ENCODE results near the gene EXOSC2.

EXOSC2 gene

DNA sequence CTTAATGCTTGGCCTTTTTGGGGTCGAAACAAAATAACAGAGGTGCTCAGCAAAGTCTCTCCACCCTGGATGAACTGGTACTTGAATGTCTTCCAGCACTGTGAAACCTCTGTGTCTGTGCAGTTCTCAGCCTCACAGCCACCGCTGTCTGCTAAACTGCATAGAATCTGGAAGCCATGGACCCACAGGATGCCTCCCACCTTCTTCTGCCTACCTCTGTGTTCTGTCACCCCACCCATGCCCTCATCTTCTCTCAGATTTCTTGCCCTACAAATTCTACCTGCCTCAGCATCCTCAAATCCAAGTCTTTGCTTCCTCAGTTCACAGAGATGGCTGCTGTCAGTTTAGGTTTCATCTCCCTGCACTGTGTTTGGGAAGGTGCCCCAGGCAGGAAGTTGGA lies 35.6 kb downstream of the EXOSC2 start:
- H3K4me3 ChIP-seq, result no peak overlapping the region
- H3K27ac ChIP-seq, result no peak overlapping the region

DNA sequence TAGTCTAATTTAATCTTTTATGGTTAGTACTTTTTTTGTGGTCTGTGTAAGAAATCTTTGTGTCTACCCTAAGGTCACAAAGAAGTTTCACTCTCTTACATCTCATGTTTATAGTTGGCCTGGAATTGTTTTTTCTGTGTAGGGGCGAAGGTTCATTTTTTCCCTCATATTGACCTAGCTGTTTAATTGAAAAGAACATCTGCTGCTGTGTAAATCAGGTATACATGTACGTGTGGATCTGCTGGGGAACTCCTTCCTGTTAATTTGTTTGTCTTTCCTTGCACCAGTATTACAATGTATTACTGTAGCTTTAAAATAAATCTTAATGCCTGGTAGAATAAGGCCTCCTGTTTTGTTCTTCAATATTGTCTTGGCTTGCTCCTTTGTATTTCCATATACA lies 37.8 kb downstream of the EXOSC2 start:
- Histone ChIP-seq H3K27ac (no peak overlapping the region), H3K4me3 (no peak overlapping the region)

DNA sequence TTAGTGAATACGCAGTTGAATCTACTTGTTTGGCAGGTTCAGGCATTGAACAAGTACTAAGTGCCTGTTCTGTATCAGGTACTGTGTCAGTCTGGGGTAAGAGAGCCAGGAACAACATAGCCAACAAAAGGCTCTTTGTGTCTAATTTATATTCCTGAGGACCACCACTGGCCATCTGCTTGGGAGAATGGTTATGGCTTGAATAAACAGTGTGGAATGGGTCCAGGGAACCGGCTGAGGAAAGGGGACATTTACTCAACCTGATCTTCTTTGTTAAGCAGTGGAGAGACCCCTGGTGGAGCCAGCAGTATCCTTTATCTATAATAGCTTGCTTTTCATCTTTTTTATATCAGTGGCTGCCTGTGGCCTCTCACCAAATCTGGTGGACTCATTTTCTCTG lies 38.6 kb downstream of the EXOSC2 start:
- Histone ChIP-seq H3K27ac (no peak overlapping the region), H3K4me3 (no peak overlapping the region)

DNA sequence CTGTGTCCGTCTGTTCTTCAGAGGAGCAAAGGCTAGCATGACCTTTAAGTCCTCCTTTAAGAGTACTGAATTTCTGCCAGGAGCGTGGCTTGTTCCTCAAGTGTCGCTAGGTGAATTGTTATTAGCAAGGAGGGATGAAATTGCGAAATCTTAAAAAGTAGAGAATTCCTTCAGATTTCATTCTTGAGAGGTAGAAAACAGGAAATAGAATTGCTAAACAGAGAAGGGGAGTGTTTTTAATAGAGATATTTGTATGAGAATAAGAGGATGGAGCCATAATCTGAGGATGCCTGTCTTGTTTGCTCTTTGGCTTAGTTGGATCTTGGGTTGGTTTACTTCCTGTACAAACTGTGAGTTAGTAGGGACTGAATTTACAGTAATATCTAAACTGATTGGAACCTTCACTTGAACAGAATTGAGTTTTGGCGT lies 39.2 kb downstream of the EXOSC2 start:
- Histone ChIP-seq H3K4me3 (no peak overlapping the region), H3K27ac (no peak overlapping the region)

DNA sequence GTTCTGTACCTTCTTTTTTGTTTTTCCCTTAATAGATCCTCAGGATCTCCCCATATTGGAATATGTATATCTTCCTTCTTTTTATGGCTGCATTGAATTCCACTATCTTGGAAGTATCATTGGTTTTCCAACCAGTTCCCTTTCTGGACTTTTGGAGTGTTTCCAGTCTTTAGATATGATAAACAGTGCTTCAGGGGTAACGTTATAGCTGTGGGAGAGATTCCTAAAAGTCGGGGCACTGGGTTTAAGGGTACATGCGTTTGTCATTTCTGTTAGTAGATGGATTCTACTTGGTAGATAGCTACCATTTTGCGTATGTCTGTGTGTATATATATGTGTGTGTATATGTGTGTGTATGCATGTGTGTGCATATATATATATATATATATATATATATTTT lies 42.0 kb downstream of the EXOSC2 start:
- Histone ChIP-seq H3K27ac (no peak overlapping the region), H3K4me3 (no peak overlapping the region)

DNA sequence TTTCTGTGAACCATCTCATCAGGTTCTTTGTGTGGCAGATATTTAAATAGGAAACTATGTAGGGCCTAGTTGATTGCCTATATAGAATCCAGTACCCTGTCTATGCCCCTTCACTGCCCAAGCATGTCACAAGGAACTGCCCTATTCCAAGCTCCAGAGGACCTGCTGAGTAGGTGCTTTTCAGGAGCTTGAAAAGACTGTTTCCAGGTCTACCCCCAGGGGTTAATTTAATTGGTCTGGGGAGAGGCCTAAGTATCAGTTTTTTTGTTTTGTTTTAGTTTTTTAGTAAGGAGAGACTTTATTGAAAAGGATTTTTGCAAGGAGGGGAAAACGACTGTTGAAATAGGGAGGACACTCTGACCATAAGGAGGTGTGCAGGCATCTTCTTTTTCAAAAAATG lies 43.3 kb downstream of the EXOSC2 start:
- Histone ChIP-seq H3K4me3 (no peak overlapping the region), H3K27ac (no peak overlapping the region)

DNA sequence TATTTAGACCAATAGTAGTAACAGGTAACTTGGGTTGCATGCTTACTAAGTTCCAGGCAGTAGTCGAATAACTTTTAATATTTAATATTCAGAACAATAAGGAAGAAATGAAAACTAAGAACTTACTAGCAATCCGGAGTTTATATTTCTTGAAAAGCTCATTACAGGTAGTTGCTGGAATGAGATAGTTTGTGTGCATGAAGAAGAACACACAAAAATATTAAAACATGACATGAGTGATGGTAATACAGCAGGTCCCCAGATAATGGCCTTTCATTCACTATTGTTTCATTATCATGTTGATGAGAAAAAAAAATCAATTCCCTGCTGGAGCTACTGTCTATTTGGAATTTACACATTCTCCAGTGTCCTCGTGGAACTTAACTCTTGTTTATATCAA lies 44.7 kb downstream of the EXOSC2 start:
- no peak overlapping the region for H3K4me3 ChIP-seq
- H3K27ac ChIP-seq, result no peak overlapping the region

DNA sequence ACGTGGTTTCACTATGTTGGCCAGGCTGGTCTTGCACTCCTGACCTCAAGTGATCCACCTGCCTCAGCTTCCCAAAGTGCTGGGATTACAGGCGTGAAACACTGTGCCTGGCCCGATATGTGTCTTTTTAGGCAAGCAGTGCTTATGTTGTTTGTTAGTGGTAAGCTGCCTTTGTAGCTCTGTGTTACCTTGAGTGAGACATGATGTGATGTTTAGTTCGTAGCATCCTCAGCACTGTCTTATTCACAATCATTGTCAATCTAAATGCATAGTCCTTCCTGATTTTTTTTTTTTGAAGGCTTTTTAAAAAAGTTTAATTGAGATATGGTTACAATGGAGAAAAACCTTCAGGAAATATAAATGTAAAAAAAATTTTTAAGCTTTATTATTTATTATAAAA lies 45.5 kb downstream of the EXOSC2 start:
- H3K4me3 ChIP-seq, result no peak overlapping the region
- H3K27ac ChIP-seq, result no peak overlapping the region

DNA sequence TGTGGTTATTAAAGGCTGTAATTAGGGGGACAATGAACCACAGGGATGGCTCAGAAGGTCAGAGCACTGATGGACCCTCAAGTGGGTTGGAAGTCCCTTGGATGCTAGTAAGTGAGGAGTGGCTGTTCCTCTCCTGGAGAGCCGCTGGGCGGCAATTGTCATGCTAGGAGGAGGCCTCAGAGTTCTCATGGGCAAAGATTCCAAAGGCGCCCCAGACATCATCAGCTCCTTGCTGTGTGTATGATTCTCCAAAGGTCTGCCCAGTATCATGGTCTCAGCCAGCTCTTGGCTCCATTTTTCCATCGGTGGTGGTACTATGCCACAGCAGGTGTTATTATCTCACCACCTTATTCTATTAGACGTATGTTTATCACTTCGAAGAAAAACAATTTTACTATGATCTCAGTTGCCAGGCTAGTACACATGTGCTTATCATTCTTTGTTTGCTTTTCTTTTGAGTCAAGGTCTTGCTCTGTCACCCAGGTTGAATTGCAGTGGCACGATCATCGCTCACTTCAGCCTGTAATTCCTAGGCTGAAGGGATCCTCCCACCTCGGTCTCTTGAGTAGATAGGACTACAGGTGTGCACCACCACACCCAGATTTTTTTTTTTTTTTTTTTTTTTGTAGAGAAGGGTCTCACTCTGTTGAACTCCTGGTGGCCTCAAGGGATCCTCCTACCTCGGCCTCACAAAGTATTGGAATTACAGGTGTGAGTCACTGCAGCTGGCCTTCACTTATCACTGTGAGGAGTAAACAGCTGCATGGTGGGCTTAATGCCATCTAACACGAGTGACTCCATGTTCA lies 46.8 kb downstream of the EXOSC2 start:
- Histone ChIP-seq H3K27ac (no peak overlapping the region), H3K4me3 (no peak overlapping the region)

DNA sequence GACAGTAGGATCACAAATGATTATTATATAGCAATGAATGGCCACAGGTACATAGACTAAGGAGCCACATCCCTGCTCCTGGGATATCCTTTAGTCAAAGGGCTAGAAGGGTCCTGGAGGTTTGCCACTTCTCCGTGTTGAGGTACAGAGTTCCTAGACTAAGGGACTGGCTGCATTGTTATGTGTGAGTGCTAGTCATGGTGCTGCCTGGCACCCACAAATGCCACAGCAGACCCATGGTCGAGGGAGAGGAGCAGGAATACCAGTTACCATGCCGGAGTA lies 47.4 kb downstream of the EXOSC2 start:
- Histone ChIP-seq H3K4me3 (no peak overlapping the region), H3K27ac (no peak overlapping the region)

DNA sequence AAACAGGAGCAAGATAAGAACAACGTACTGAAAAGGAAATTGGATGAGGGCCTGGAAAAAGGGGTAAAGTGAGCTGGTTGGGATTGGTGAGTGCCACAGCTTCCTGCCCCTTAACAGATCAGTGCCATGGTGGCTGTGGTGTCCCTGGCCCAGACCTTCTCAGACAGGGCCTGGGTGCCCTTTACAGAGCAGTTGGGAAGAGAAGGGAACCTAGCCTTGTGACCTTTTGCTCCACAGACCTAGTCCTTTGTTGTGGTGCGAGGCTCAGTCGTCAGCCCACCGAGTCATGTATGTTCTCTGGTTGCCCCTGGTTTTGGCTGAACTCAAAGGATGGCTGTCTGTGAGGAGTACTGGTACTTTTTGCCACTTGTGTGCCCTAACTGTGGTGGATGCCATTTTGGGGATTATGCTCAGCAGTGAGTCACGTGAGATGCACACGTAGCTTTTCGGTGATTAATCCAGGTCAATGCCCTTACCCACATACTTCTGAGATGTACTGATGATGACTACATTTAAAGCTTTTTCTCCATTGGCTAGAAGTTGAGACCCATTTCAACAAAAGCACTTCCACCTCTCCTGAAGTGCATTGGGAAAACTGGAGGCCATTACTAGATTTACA lies 48.4 kb downstream of the EXOSC2 start:
- H3K4me3 ChIP-seq, result no peak overlapping the region
- no peak overlapping the region for H3K27ac ChIP-seq

DNA sequence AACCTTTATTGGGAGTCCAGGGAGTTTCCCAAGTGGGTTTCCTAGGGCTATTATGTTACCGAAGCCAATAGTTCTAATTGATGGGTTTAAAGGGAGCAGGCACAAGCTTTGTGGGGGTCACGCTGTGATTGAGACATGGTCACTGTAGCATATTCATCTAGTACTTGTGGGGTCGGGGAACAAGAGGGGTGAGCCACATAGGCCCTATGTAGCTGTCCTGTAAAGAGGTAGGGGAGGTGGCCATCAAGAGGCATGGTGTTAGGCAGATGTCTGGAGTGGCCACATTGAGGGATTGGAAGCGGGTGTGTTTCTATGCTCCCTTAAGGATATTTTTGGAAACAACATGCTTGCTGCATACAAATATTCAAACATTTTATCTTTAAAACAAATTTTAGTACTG lies 50.1 kb downstream of the EXOSC2 start:
- no peak overlapping the region for H3K27ac ChIP-seq
- no peak overlapping the region for H3K4me3 ChIP-seq

DNA sequence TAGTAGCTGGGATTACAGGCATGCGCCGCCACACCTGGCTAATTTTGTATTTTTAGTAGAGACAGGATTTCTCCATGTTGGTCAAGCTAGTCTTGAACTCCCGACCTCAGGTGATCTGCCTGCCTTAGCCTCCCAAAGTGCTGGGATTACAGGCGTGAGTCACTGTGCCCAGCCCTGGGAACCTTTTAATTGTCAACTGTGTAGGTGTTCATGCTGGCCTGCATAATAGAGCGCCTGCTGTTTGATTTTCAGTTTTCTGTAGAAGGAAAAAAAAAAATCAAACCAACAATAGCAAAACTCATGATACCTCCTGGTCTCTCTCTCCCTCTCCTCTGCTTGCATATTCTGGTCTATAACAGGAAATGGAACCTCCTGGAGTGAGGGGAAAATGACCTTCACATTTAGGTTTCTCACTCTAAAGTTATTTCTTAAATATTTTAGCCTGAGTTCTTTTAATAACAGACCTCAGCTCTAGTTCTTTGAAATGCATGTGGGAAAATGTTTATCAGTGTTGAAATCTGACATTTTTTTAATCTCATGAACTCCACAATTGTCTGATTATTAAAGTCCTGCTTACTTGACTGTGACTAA lies 51.7 kb downstream of the EXOSC2 start:
- Histone ChIP-seq H3K27ac (no peak overlapping the region), H3K4me3 (no peak overlapping the region)

DNA sequence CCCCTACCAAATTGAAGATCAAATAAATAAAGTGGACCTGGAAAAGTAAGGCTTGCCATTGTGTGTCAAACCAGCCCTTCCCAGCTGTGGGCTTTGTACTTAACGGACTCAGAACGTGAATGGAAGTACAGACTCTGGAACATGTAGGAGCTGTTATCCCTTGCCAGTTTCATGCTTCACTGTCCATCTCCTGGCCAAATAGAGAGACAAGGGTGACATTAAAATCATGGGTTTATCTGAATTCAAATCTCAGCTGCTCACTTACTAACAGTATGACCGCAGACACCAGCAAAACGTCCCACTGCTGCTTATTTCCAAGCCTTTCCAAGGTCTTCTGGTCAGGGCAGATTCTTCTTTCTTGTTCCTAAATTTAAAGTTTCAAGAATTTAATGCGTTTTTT lies 52.2 kb downstream of the EXOSC2 start:
- Histone ChIP-seq H3K27ac (no peak overlapping the region), H3K4me3 (no peak overlapping the region)

DNA sequence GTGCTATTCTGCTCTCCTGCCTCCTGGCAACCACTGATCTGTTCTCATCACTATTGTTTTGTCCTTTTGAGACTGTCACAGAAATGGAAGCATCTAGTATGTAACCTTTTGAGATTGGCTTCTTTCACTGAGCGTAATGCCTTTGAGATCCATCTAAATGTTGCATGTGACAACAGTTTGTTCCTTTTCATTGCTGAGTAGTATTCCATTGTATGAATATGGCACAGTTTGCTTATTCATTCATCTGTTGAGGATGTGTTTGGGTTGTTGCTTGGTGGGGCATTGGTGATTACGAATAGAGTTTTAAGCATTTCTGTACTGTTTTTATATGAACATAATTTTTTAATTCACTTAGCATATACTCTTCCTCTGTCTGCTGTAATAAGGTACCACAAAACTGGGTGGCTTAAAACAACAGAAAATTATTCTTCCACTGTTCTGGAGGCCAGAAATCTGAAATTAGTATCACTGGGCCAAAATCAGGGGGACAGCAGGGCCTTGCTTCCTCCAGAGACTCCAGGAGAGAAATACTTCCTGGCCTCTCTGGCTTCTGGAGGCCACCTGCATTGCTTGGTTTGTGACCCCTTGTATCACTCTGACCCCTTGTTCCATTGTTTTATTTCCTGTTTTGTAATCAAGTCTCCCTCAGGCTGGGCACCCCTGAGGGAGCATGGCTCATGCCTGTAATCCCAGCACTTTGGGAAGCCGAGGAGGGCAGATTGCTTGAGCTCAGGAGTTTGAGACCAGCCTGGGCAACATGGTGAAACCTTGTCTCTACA lies 53.0 kb downstream of the EXOSC2 start:
- no peak overlapping the region for H3K27ac ChIP-seq
- H3K4me3 ChIP-seq, result no peak overlapping the region

DNA sequence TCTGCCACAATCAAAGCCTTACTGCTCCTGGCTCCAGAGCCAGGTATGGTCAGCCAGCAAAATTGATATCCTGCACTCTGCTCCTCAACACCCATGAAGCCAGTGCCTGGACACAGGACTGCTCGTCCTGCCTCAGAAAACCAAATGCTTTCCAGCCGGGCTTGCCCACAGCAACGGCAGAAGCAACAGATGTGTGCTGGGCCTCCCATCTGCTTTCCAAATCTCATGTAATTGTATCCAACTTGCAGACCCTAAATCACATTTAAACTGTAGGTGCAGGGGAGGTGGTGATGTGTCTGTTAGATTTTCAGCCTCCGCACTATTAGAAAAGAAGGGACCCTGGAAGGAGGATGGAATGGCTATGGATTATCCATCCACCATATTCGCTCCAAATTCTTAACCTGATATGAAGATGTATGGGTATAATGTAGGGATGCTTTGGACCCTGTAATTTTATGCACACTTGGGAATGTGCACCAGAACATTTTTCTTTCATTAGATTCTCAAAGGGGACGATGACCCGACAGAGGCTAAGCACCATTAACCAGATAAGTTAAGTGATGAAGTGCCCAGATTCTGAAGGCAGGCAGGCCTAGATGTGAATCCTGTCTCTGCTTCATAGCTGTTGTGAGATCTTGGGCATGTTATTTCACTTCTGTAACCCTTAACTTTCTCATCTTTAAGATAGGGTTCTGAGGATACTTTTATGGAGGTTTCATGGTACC lies 58.2 kb downstream of the EXOSC2 start:
- no peak overlapping the region for H3K27ac ChIP-seq
- H3K4me3 ChIP-seq, result no peak overlapping the region

Data from skin epidermis (tissue), 12 donors.